Activated naive CD8-positive, alpha-beta T cell (primary cell): ENCODE data around the gene CEBPG.

Experiments
- H3K27ac Mint-ChIP-seq: one replicate; pipeline ENCODE4 v1.8.0; 2021; ENCODE audit warnings: mixed read lengths
- H3K27me3 Mint-ChIP-seq: one replicate; pipeline ENCODE4 v1.8.0; 2021; ENCODE audit warnings: mixed read lengths
- H3K36me3 Mint-ChIP-seq: one replicate; pipeline ENCODE4 v1.8.0; 2021; ENCODE audit warnings: mixed read lengths
- H3K4me1 Mint-ChIP-seq: one replicate; pipeline ENCODE4 v1.8.0; 2021; ENCODE audit warnings: low read depth, mixed read lengths
- H3K4me3 Mint-ChIP-seq: one replicate; pipeline ENCODE4 v1.8.0; 2021; ENCODE audit warnings: mild to moderate bottlenecking, mixed read lengths
- H3K9me3 Mint-ChIP-seq: one replicate; pipeline ENCODE4 v1.8.0; 2021; ENCODE audit warnings: low read depth, mixed read lengths

The CEBPG gene

GRCh38 chr19:33384983-33385382 is 11.5 kb downstream of the CEBPG start:
- H3K4me1 Mint-ChIP-seq: peaks cover 21% of the 10 kb centered on the region
- H3K27ac Mint-ChIP-seq: no peak overlapping the region
- H3K27me3 Mint-ChIP-seq: no peaks in the 10 kb centered on the region
- H3K36me3 Mint-ChIP-seq: no peaks in the 10 kb centered on the region
- H3K4me3 Mint-ChIP-seq: no peak overlapping the region
- H3K9me3 Mint-ChIP-seq: no peaks in the 10 kb centered on the region

GRCh38 chr19:33385956-33386355 is 12.4 kb downstream of the CEBPG start:
- Mint-ChIP-seq H3K4me1 (peaks cover 18% of the 10 kb centered on the region), H3K4me3 (no peak overlapping the region), H3K9me3 (no peaks in the 10 kb centered on the region), H3K36me3 (no peaks in the 10 kb centered on the region), H3K27me3 (no peaks in the 10 kb centered on the region), H3K27ac (no peak overlapping the region)

- Mint-ChIP-seq H3K9me3 (no peaks in the 10 kb centered on the region), H3K4me1 (peaks cover 14% of the 10 kb centered on the region), H3K27me3 (no peaks in the 10 kb centered on the region), H3K36me3 (no peaks in the 10 kb centered on the region), H3K27ac (no peak overlapping the region), H3K4me3 (no peak overlapping the region)
Observed at GRCh38 chr19:33386361-33386858, 12.9 kb downstream of the CEBPG start.

- Mint-ChIP-seq H3K27ac (no peak overlapping the region), H3K9me3 (no peaks in the 10 kb centered on the region), H3K4me3 (no peak overlapping the region), H3K36me3 (no peaks in the 10 kb centered on the region), H3K4me1 (peaks cover 9% of the 10 kb centered on the region), H3K27me3 (no peaks in the 10 kb centered on the region)
Observed at GRCh38 chr19:33387351-33388230, 14.1 kb downstream of the CEBPG start.

DNA sequence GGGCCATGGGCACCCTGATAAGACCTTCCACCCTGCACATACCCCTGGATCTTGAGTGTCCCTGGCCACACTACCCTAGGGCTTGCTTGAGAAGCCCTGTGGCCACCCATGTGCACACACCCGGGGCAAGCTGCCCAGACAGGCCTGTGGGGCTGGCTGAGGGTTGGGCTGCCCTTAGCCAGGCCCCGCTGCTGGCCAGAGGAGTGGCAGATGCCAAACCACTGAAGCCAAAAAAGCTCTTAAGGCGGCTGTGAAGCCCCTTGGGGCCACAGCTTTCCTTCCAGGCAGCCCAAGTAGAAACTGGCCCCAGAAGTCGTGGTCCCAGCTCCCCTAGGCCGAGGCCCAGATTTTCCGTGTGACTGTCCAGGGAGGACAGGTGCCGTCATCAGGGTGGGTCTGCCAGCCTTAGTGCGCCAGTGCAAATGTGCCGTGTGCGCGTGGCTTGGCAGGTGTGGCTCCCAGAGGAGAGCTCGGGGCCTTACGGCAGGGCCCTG is 14.8 kb downstream of the CEBPG start:
- no peak overlapping the region for H3K4me3 Mint-ChIP-seq
- H3K9me3 Mint-ChIP-seq: no peaks in the 10 kb centered on the region
- H3K27me3 Mint-ChIP-seq: no peaks in the 10 kb centered on the region
- H3K4me1 Mint-ChIP-seq: peaks cover 7% of the 10 kb centered on the region
- no peaks in the 10 kb centered on the region for H3K36me3 Mint-ChIP-seq
- H3K27ac Mint-ChIP-seq: no peak overlapping the region

DNA sequence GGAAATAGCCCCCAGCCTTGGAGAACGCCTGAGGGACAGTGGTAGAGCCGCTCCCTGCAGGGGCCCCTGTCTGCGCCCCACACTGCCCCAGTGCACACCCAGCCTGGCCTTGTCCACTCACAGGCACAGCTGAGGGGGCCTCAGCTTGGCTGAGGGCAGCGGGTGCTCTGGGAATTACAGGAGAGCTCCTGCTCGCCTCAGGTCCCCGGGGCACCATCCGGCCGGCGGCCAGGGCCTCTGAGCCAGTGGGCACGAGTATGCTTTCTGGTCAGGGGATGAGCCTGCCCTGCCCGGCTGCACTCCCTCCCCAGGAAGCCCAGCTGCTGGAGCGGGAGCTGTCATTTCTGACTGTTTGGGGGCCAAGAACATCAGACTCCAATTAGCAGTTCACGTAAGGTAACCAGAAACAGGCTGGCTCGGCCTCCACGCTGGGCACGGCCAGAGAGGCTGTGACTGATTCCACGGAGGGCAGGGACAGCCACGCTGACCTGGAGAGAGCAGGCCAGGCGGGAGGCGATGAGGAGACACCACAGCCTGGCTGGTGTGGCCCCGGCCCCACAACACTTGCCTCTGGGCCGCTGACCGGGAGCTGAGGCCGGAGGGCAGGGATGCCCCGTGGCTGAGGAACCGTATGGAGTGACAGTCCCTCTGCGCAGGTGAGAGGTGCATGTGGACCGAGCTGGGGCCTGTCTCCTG is 15.4 kb downstream of the CEBPG start:
- no peaks in the 10 kb centered on the region for H3K27me3 Mint-ChIP-seq
- H3K36me3 Mint-ChIP-seq: no peaks in the 10 kb centered on the region
- H3K27ac Mint-ChIP-seq: no peak overlapping the region
- H3K4me1 Mint-ChIP-seq: peaks cover 4% of the 10 kb centered on the region
- H3K9me3 Mint-ChIP-seq: no peaks in the 10 kb centered on the region
- H3K4me3 Mint-ChIP-seq: no peak overlapping the region

DNA sequence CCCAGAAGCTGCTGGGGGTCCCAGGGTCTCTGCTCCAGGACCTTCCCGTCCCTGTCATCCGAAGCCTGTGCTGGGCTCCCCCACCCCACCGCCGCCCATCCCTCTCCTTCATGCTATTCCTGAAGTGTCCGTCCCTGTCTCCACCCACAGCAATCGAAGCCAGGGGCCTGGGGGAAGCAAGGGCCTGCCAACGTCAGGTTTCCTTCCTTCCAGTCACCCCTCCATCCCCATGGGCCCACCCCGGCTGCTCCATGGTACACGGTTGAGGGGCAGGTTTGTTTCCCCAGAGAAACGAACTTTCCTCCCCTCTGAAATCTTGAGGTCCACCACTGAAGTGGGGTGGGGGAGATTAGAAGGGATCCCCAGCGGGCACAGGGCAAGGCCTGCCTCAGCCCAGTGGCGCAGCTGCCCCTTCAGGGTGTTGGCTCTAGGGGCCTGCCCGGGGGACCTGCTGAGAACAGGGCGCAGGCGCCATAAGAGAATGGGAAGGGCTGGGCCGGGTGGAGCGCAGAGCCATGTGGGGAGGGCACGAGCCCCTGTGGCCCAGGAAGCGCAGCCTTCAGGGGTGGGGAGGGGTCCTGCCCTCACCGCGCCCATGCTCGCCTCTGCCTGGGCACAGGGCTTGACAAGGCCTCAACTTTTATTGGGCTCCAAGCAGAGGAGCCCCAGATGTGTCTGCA is 16.1 kb downstream of the CEBPG start:
- H3K4me1 Mint-ChIP-seq: no peaks in the 10 kb centered on the region
- no peaks in the 10 kb centered on the region for H3K36me3 Mint-ChIP-seq
- H3K27ac Mint-ChIP-seq: no peak overlapping the region
- H3K4me3 Mint-ChIP-seq: no peak overlapping the region
- no peaks in the 10 kb centered on the region for H3K9me3 Mint-ChIP-seq
- no peaks in the 10 kb centered on the region for H3K27me3 Mint-ChIP-seq

DNA sequence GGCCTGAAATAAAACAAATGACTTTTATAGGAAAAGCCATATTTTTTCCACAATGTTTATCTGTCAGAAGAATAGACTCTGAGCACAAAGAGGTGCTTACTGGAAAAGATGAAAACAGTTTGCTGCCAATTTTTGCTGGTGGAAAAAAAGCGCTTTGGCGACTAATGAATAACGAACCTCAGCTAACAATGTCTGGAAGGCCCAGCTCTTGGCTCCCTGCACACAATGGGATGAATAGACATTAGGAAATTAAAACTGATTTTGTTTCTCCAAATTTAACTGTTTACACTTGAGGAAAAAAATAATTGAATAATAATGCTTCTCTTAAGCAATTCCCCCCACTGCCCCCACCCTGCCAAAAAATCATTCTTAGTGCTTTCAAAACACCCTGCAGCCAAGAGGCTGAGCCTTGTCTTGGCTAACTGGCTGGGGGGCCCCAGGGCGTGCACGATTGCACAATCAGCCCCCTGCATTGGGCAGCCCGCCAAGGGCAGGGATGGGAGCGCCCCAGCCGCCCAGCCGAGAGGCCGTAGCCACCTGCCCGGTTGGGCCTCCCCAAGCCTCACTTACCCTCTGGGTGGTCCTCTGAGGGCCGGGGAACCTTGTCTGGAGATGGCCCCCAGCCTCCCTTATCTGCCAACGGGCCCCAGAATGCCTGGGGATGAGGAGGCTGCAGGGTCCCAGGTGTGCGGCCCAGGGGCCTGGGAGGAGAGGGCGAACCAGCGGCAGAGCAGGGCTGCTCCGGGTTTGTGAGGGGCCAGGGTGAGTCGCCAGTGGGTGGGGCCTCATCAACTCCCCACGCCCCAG is 16.8 kb downstream of the CEBPG start:
- Mint-ChIP-seq H3K27me3 (no peaks in the 10 kb centered on the region), H3K36me3 (no peaks in the 10 kb centered on the region), H3K27ac (no peak overlapping the region), H3K9me3 (no peaks in the 10 kb centered on the region), H3K4me3 (no peak overlapping the region), H3K4me1 (no peaks in the 10 kb centered on the region)

GRCh38 chr19:33390908-33391630 is 17.6 kb downstream of the CEBPG start:
- Mint-ChIP-seq H3K27ac (no peak overlapping the region), H3K9me3 (no peaks in the 10 kb centered on the region), H3K4me1 (no peaks in the 10 kb centered on the region), H3K4me3 (no peak overlapping the region), H3K36me3 (no peaks in the 10 kb centered on the region), H3K27me3 (no peaks in the 10 kb centered on the region)

DNA sequence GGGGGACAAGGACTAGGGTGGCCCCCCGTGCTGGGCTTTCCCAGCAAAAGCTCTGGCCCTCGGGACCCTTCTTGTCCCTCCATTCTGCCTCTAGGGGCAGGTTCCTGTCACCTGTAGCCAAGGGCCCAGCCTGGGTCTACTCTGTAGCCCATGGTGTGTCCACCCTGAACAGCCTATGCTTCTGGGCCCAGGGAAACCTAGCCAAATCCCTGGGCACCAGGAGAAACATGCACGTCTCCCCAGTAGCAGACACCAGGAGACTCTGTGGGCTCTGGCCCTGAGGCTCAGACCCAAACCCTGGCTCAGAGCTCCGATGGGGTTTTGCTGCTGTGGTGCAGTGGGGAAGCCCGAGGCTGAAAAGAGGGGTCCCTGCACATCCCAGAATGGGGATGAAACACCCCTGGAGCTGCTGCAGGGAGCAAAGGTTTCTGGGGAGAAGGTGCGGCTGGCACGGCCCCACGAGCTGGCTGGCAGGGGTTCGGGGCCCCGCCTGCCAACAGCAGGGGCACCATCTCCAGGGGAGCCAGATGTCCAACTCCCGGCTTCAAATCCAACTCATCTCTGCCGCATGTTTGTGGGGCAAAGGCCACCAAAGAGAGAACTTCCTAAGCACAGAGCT is 18.2 kb downstream of the CEBPG start:
- Mint-ChIP-seq H3K4me1 (no peaks in the 10 kb centered on the region), H3K27me3 (no peaks in the 10 kb centered on the region), H3K36me3 (no peaks in the 10 kb centered on the region), H3K27ac (no peak overlapping the region), H3K9me3 (no peaks in the 10 kb centered on the region), H3K4me3 (no peak overlapping the region)

DNA sequence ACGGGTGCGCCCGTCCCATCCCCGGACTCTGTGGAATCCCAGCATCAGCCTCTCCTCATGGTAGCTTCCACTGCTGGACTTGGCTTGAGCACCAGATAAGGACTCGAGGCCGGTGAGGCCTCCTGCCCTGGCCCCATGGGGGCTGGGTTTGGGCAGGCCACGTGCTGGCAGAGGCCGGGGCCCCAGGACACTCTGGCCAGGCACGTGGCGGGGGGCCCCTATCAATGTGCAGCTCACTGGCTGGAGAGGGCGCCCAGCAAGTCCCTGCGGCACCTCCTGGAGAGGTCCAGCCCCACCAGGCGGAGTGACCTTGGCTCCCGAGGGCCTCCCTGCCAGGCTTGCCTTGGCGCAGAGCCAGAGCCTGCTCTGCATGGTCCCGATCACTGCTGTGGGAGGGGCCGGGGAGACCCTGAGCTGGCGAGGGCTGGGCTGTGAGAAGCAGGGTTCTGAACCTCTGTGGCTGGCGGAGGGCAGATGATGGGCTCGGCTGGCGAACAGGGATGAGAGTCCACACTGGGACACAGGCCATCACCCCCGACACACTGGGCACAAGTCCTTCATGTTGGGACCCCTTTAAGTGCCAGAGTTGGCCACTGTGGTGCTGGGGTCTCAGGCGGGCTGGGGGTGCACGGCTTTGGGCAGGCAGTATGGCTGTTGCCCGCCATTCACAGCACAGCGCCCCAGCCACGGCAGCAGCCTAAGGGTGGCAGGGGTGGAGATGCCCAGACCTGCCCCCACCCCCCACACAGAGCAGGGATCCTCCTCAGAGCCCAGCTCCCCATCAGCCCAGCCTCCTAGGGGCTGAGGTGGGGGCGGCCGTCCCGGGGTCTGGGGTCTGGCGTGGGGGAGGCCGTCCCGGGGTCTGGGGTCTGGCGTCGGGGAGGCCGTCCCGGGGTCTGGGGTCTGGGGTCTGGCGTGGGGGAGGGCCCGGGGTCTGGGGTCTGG is 19.1 kb downstream of the CEBPG start:
- Mint-ChIP-seq H3K27me3 (no peaks in the 10 kb centered on the region), H3K9me3 (no peaks in the 10 kb centered on the region), H3K27ac (no peak overlapping the region), H3K4me1 (no peaks in the 10 kb centered on the region), H3K36me3 (no peaks in the 10 kb centered on the region), H3K4me3 (no peak overlapping the region)

- H3K27ac Mint-ChIP-seq: no peak overlapping the region
- no peaks in the 10 kb centered on the region for H3K36me3 Mint-ChIP-seq
- H3K9me3 Mint-ChIP-seq: no peaks in the 10 kb centered on the region
- no peak overlapping the region for H3K4me3 Mint-ChIP-seq
- H3K4me1 Mint-ChIP-seq: no peaks in the 10 kb centered on the region
- no peaks in the 10 kb centered on the region for H3K27me3 Mint-ChIP-seq
Observed at GRCh38 chr19:33393286-33394005, 19.9 kb downstream of the CEBPG start.
